LNCaP clone FGC (cell line): ENCODE measurements around the gene ANKS1A.

Experiments
- DNase-seq: peaks from one replicate; pipeline ENCODE4 v3.0.0-alpha.2; 2011; ENCODE audit warnings: low read depth
- H3K4me3 ChIP-seq: 2 replicates; pipeline ENCODE4 v1.5.1; 2011; ENCODE audit warnings: mild to moderate bottlenecking, low read depth, low read length, control low read depth
- CTCF ChIP-seq: IDR thresholded peaks from 2 replicates; pipeline ENCODE4 v1.5.1; 2012; ENCODE audit warnings: mild to moderate bottlenecking; ENCODE audit not compliant: control insufficient read depth, insufficient read depth; ENCODE audit errors: extremely low read depth

Gene ANKS1A

GRCh38 chr6:35089935-35090505, 201.0 kb downstream of the ANKS1A start:
- DNase-seq, result no peak
- H3K4me3 ChIP-seq, result no peak overlapping the region
- no peak for TF ChIP-seq CTCF

DNA sequence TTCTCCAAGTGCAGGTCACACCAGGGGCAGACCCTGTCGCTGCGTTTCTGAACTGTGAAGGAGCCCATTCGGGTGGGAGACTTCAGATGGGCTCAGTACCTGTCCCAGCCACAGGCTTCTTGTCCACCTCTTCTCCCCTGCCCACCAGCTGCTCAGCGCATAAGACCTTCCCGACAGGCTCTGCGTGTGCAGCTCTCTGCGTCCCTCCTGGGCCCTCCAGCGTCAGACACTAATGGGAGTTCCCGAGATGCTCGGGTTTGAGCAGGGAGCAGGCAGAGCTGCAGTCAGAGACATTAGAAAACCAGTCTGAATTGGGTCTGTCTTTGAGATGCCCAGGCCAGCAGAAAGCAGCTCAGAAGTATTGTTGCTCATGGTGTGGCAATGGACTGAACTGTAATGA, 201.7 kb downstream of the ANKS1A start:
- no peak for TF ChIP-seq CTCF
- no peak for DNase-seq
- no peak overlapping the region for H3K4me3 ChIP-seq

GRCh38 chr6:35091346-35092083, 202.5 kb downstream of the ANKS1A start:
- H3K4me3 ChIP-seq, result no peak overlapping the region
- no peak for DNase-seq
- no peak for TF ChIP-seq CTCF

DNA sequence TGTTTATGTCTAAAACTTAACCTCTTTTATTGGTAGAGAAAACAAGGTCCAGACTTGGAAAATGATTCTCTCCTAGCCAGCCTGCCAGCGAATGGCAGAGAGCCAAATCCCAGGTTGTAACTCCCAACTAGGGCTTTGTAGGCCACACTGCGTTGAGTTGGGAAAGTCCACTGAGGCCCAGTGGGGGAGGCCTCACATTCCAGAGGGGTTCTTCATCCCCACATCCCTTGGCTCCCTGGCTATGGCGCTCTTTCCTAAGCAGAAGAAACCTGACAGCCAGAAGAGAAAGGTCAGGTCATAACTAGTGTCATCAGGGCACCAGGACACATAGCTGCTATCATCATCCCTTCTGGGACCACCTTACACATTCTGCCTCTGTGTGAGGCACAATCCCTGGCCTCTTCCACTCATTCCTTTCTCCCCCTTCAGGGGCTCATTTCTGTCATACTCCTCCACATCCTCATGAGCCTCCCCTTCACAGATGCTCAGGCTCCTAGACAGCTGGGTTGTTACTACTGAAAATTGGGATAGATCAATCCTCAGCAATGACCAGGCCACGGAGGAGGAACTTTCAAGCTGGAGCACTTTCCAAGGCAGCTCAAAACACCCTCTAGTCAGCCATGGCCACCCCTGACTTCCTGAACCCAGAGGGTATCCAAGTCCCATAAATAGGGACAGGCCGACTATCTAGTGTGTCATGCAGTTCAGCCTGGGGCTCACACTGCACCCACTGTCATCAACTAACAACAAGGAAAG, 203.5 kb downstream of the ANKS1A start:
- DNase-seq, result no peak
- TF ChIP-seq CTCF, result no peak
- no peak overlapping the region for H3K4me3 ChIP-seq

GRCh38 chr6:35093118-35093445, 204.0 kb downstream of the ANKS1A start:
- no peak overlapping the region for H3K4me3 ChIP-seq
- TF ChIP-seq CTCF, result no peak
- peak; percentile 43 for DNase-seq

- no peak overlapping the region for H3K4me3 ChIP-seq
- no peak for TF ChIP-seq CTCF
- DNase-seq, result no peak
Measured at GRCh38 chr6:35093783-35094182, 204.7 kb downstream of the ANKS1A start.
